H54 (cell line): ENCODE data around the gene CLASP2.
"Not testable (repeated sequence)": the region's sequence is repeated elsewhere in the genome, so short reads cannot be mapped to it uniquely, and the experiment has no call there.

Source experiments
- DNase-seq: peaks from one replicate; pipeline ENCODE4 v3.0.0; 2011; ENCODE audit warnings: low spot score, mixed read lengths; ENCODE audit not compliant: insufficient read length
- FAIRE-seq: peaks from 3 replicates; lab custom pipeline; 2011; peaks lifted over from hg19 to GRCh38; lab: Jason Lieb, UNC
- POLR2A ChIP-seq: IDR thresholded peaks from 2 replicates; pipeline ENCODE4 v1.6.1; 2011; ENCODE audit warnings: low read depth, mild to moderate bottlenecking, low read length

Gene CLASP2

GRCh38 chr3:33521736-33522135 lies 196.3 kb downstream of the CLASP2 start:
- FAIRE-seq (no peak), DNase-seq (no peak)
- no peak for TF ChIP-seq POLR2A

GRCh38 chr3:33513262-33513863 lies 204.7 kb downstream of the CLASP2 start:
- TF ChIP-seq POLR2A: no peak
- FAIRE-seq (no peak), DNase-seq (no peak)

- FAIRE-seq: no peak
- DNase-seq: no peak
- TF ChIP-seq POLR2A: no peak
Measured at GRCh38 chr3:33505027-33505426, 213.0 kb downstream of the CLASP2 start.

DNA sequence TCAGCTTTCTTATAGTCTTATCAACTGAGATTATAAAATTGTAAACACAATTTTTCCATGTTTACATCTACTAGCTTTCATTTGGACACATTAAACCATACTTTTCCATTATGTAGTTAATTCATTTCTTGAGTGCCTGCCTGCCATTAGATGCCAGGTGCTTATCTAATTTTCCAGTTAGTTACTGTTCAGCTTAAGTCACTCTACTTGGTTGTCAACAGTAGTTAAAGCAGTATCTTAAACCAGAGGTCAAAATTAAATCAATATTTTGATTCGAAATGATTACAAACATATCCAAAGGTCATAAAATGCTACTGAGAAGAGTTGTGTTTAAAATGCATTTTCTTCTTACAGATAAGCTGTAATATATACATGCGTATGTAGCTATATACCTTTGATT lies 221.6 kb downstream of the CLASP2 start:
- no peak for TF ChIP-seq POLR2A
- DNase-seq (no peak), FAIRE-seq (no peak)

DNA sequence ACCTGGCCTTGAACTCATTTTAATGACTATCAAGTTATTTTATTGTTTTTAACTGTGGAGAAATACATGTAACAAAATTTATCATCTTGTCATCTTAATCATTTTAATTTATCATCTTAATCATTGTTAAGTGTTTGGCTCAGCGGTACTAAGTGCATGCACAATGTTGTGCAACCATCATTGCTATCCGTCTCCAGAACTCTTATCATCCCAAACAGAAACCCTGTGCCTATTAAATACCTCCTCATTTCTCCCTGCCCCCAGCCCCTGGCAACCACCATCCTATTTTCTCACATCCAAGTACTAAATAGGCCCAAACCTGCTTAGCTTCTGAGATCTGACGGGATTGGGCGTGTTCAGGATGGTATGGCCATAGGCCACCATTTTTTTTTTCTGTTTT lies 226.3 kb downstream of the CLASP2 start:
- TF ChIP-seq POLR2A: no peak
- FAIRE-seq (no peak), DNase-seq (no peak)

DNA sequence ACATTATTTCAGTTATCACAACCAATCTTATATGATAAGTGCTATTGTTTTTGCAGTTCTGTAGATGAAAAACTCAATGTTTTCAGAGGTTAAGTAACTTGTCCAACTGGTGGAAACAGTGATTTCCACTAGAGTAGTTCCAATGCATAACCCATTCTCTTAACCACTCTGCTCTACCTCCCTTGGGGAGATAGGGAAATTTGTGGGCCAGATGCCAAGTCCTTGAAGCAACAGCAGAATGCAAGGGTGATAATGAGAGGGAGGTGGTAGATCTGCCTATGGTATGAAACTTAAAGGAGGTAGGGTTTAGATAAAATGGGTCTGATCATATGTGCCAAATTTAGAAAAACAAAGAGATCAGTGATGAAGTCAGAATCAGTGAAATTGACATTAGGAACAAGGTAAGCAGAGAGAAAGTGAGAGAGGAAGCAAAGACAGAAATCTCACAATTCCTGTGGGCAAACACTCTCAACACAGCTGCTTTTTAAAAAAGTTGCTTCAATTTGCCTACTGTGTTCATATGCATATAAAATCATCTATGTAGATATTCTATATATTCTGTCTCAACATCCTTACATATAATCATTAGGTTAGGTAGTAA lies 227.3 kb downstream of the CLASP2 start:
- FAIRE-seq (peak; percentile 33), DNase-seq (no peak)
- no peak for TF ChIP-seq POLR2A

DNA sequence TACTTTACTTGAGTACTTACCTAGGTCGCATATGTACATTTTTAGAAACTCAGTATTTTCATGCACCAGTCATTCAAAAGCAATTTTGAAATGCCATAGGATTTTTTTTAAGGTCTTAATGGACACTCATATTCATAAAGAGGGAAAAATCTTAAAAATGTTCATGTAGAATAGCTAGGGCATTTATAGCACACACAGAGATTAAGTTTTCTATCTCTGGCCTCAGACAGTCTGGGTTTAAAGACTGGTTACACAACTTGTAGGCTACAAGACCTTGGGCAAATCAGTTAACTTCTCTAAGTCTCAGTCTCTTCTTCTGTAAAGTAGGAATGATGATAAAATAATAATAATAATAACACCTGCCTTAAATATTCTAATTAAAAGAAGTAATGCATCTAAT lies 229.4 kb downstream of the CLASP2 start:
- FAIRE-seq (no peak), DNase-seq (no peak)
- no peak for TF ChIP-seq POLR2A

- DNase-seq (no peak), FAIRE-seq (no peak)
- TF ChIP-seq POLR2A: no peak
Measured at GRCh38 chr3:33488246-33488645, 229.8 kb downstream of the CLASP2 start.

GRCh38 chr3:33482111-33482521 lies 235.9 kb downstream of the CLASP2 start:
- TF ChIP-seq POLR2A: no peak
- FAIRE-seq (no peak), DNase-seq (no peak)

DNA sequence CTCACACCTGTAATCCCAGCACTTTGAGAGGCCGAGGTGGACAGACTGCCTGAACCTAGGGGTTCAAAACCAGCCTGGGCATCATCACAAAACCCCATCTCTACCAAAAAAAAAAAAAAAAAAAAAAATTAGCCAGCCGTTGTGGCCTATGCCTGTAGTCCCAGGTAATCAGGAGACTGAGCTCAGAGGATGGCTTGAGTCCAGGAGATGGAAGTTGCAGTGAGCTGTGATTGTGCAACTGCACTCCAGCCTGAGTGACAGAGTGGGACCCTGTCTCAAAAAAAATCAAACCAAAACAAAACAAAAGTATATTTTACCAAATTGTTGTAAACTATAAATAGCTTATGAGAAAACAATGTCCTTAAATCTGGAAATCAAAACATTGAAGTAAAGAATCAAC lies 243.2 kb downstream of the CLASP2 start:
- TF ChIP-seq POLR2A: no peak
- no peak for FAIRE-seq
- no peak for DNase-seq

- no peak for TF ChIP-seq POLR2A
- FAIRE-seq (no peak), DNase-seq (no peak)
Measured at GRCh38 chr3:33473813-33474212, 244.2 kb downstream of the CLASP2 start.

GRCh38 chr3:33467786-33468185 lies 250.3 kb downstream of the CLASP2 start:
- FAIRE-seq (no peak), DNase-seq (no peak)
- no peak for TF ChIP-seq POLR2A

GRCh38 chr3:33461097-33461496 lies 257.0 kb downstream of the CLASP2 start:
- TF ChIP-seq POLR2A: no peak
- DNase-seq: no peak
- FAIRE-seq: no peak

GRCh38 chr3:33459577-33459976 lies 258.5 kb downstream of the CLASP2 start:
- DNase-seq, FAIRE-seq: not testable (repeated sequence)

DNA sequence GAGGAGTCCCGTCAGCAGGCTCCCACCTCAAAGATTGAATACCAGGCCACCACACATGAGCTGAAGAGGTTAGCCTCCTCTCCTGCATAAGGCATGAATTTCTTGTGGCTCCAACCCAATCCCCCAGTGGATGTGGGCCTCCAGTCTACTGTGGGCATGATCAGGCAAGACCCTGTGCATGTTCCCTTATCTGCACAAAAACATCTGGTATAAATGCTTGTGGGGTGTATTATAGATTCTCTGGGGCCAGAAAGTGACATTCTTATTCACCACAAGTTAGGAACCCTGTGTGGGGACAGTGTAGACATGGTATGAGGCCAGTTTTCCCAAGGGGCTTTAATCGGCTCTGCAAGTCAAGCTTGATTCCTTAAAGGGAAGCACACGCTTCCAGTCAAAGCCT lies 259.6 kb downstream of the CLASP2 start:
- FAIRE-seq: no peak

More for the DNA sequence above, 259.6 kb downstream of the CLASP2 start:
- TF ChIP-seq POLR2A: no peak
- no peak for DNase-seq
